Stomach (tissue), 19 donors: ENCODE results near the gene BEST1. TPM values are rescaled to one million over a fixed set of nuclear protein-coding genes. Genes with fewer than 3 reads are reported as not detected.

Source experiments
- DNase-seq, 2 donors: peaks; one replicate each; pipeline versions ENCODE4 v3.0.0 to v3.0.0-alpha.2; 2013 to 2019
- H3K27ac ChIP-seq, 5 donors: fragments of 200-600 bp in 4 of 5; sonication (generic) in 4 of 5; one replicate each; pipeline ENCODE4 v1.5.1; 2013 to 2019; ENCODE audit warnings: mild to moderate bottlenecking in 1 of 5, moderate library complexity in 1 of 5
- H3K27me3 ChIP-seq, 3 donors: fragments of 200-600 bp; sonication (generic); one replicate each; pipeline ENCODE4 v1.5.1; 2017 to 2019; ENCODE audit warnings: mixed run types in 1 of 3
- H3K36me3 ChIP-seq, 4 donors: fragments of 200-600 bp; sonication (generic); 1 replicate in 3 of 4; 2 replicates in 1 of 4; pipeline ENCODE4 v1.5.1; 2016 to 2019
- H3K4me1 ChIP-seq, 4 donors: fragments of 200-600 bp; sonication (generic); one replicate each; pipeline ENCODE4 v1.5.1; 2016 to 2019
- H3K4me3 ChIP-seq, 4 donors: fragments of 200-600 bp; sonication (generic) in 3 of 4; one replicate each; pipeline ENCODE4 v1.5.1; 2016 to 2019; ENCODE audit warnings: mild to moderate bottlenecking in 1 of 4
- H3K9me3 ChIP-seq, 4 donors: fragments of 200-600 bp; sonication (generic); one replicate each; pipeline ENCODE4 v1.5.1; 2016 to 2019
- EP300 ChIP-seq: sonication (generic); formaldehyde crosslinking; IDR thresholded peaks from one replicate; pipeline ENCODE4 v1.6.1; 2017; ENCODE audit warnings: antibody characterized with exemption
- POLR2A ChIP-seq, 4 donors: fragments of 450-650 bp; IDR thresholded peaks; one replicate each; pipeline ENCODE4 v1.6.1; 2016; ENCODE audit warnings: antibody characterized with exemption in 4 of 4, control low read depth in 2 of 4, mild to moderate bottlenecking in 1 of 4, moderate library complexity in 1 of 4
- POLR2AphosphoS5 ChIP-seq, 3 donors: sonication (generic); formaldehyde crosslinking; IDR thresholded peaks; one replicate each; pipeline ENCODE4 v1.6.1; 2016; ENCODE audit warnings: antibody characterized with exemption in 3 of 3
- WGBS, 5 donors: extraction: QIAGEN DNeasy Blood & Tissue Kit in 3 of 5; methylation state at CpG; one replicate each; pipeline versions ENCODE4 v1.1.5 to v1.1.7; 2013 to 2018; 5-methylcytosine and 5-hydroxymethylcytosine counted together
- intact Hi-C: fragments of 100-400 bp; cut with DNase I; formaldehyde crosslinking; loops from one replicate; pipeline ENCODE4 v1.15.1; 2023; ENCODE audit warnings: low total_unique reads
- long read RNA-seq, 10 donors: transcript quantifications; one replicate each; lab custom pipeline, GENCODE V29; 2026
- polyA plus RNA-seq, 3 donors: library from polyadenylated mRNA; stranded (reverse); fragments of 200-250 nt; gene quantifications; one replicate each; pipeline ENCODE4 v1.2.3, GENCODE V29; 2013
- total RNA-seq, 5 donors: library from RNA; depleted of rRNA; stranded (reverse); fragments of >200 nt; gene quantifications; one replicate each; pipeline versions ENCODE4 v1.1.0 to v1.2.3, GENCODE V29; 2014 to 2016
- TF ChIP-seq, protein P1 (sequence below), 7 experiments: fragments of 450-650 bp in 4 of 7; fragments of 200-600 bp in 3 of 7; sonication (generic) in 3 of 7; IDR thresholded peaks; one replicate each; pipeline ENCODE4 v1.5.1; 2016 to 2019; ENCODE audit warnings: antibody characterized with exemption in 7 of 7, control low read depth in 2 of 7, mild to moderate bottlenecking in 1 of 7
- donor health status: healthy with polysubstance abuse.
- donor health status: Bipolar disorder and iron deficiency.
- donor health status: healthy.

BEST1 gene
- total RNA-seq = 10 to 100 TPM in 2 of 5 donors, 1 to 10 TPM in 2, not detected in 1; 1.2 to 27.4 (median 6.6) TPM
- polyA plus RNA-seq = 1 to 10 TPM; 3.4 to 3.8 (median 3.7) TPM
- long read RNA-seq, donor 1, partial matches to known transcripts = 342 of 1,872 reads
- long read RNA-seq, donor 1, other reads (novel, unspliced or antisense) = 1,530 of 1,872 reads
- long read RNA-seq, donor 2, partial matches to known transcripts = 3,222 of 3,256 reads
- long read RNA-seq, donor 2, other reads (novel, unspliced or antisense) = 34 of 3,256 reads
- long read RNA-seq, donor 3, partial matches to known transcripts = 235 of 1,227 reads
- long read RNA-seq, donor 3, other reads (novel, unspliced or antisense) = 992 of 1,227 reads
- long read RNA-seq, donor 4, partial matches to known transcripts = 37 of 284 reads
- long read RNA-seq, donor 4, other reads (novel, unspliced or antisense) = 247 of 284 reads
- long read RNA-seq, donor 5, partial matches to known transcripts = 289 of 2,062 reads
- long read RNA-seq, donor 5, other reads (novel, unspliced or antisense) = 1,773 of 2,062 reads
- long read RNA-seq, donor 6, partial matches to known transcripts = 6,467 of 6,550 reads
- long read RNA-seq, donor 6, other reads (novel, unspliced or antisense) = 83 of 6,550 reads
- long read RNA-seq, donor 7, partial matches to known transcripts = 2,323 of 2,380 reads
- long read RNA-seq, donor 7, other reads (novel, unspliced or antisense) = 57 of 2,380 reads
- long read RNA-seq, donor 8, partial matches to known transcripts = 2,250 of 2,313 reads
- long read RNA-seq, donor 8, other reads (novel, unspliced or antisense) = 63 of 2,313 reads
- long read RNA-seq, donor 9, partial matches to known transcripts = 2,059 of 2,094 reads
- long read RNA-seq, donor 9, other reads (novel, unspliced or antisense) = 35 of 2,094 reads
- long read RNA-seq, donor 10, partial matches to known transcripts = 148 of 1,370 reads
- long read RNA-seq, donor 10, other reads (novel, unspliced or antisense) = 1,222 of 1,370 reads

DNA sequence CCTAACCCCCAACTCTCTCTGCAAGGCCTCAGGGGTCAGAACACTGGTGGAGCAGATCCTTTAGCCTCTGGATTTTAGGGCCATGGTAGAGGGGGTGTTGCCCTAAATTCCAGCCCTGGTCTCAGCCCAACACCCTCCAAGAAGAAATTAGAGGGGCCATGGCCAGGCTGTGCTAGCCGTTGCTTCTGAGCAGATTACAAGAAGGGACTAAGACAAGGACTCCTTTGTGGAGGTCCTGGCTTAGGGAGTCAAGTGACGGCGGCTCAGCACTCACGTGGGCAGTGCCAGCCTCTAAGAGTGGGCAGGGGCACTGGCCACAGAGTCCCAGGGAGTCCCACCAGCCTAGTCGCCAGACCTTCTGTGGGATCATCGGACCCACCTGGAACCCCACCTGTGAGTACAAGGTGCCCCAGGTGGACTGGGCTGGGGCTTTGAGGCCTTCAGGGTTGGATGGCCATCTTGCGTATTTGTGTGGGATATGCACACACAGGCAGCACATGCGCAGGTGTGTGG lies at the start of gene BEST1:
Gene BEST1, plus strand, starts transcription at position 317 of the 513 bp plus-strand sequence. CDS start 1,456 bp downstream, outside the sequence.
- no peak within 1 kb of the TSS for H3K4me3 ChIP-seq
- no peak for DNase-seq
- peaks cover 11 to 37% (median 22%) of the 10 kb centered on the region in 4 donors for H3K4me1 ChIP-seq
- TF ChIP-seq POLR2A (IDR thresholded peaks at IDR 0.05) (no peak), EP300 (no peak), POLR2AphosphoS5 (IDR thresholded peaks at IDR 0.05) (no peak)
- TF ChIP-seq, protein P1, sequence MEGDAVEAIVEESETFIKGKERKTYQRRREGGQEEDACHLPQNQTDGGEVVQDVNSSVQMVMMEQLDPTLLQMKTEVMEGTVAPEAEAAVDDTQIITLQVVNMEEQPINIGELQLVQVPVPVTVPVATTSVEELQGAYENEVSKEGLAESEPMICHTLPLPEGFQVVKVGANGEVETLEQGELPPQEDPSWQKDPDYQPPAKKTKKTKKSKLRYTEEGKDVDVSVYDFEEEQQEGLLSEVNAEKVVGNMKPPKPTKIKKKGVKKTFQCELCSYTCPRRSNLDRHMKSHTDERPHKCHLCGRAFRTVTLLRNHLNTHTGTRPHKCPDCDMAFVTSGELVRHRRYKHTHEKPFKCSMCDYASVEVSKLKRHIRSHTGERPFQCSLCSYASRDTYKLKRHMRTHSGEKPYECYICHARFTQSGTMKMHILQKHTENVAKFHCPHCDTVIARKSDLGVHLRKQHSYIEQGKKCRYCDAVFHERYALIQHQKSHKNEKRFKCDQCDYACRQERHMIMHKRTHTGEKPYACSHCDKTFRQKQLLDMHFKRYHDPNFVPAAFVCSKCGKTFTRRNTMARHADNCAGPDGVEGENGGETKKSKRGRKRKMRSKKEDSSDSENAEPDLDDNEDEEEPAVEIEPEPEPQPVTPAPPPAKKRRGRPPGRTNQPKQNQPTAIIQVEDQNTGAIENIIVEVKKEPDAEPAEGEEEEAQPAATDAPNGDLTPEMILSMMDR (IDR thresholded peaks at IDR 0.05) = no peak
- H3K9me3 ChIP-seq = no peaks in the 10 kb centered on the region
- H3K36me3 ChIP-seq = no peaks in the 10 kb centered on the region
- 83 to 92% (median 86%) methylated on average over 8 of the region's 8 CpGs for WGBS, 5 donors
- intact Hi-C loops = loop anchor here (10.0 kb wide), 2 partner anchors 115 to 135 kb away; partner anchors contain the start of gene FADS1
- H3K27ac ChIP-seq = peak within 1 kb of the TSS in 4 of 5 donors; percentile 20 to 61 (median 56)
- peaks cover 0 to 9% (median 5%) of the 10 kb centered on the region in 3 donors for H3K27me3 ChIP-seq

DNA sequence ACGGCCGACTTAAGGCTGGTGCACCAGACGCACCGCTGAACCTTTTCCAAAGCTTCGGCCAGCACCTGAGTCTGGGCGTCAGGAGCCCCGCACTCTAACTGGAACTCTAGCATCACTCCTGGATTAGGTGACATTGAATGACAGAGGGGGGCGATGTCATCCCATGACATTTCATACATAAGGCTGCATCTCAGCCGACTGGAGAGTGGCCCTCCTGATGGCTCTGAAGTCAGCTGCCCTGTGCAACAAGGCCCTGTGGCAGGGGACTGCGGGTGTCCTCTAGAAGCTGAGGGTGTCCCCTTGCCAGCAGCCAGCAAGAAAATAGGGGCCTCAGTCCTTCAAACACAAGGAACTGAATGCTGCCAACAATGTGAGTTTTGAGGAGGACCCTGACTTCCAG lies 48.8 kb upstream of the BEST1 start:
- H3K9me3 ChIP-seq = no peaks in the 10 kb centered on the region
- 83 to 91% (median 90%) methylated on average over 5 to 10 of the region's 10 CpGs for WGBS, 5 donors
- H3K4me1 ChIP-seq = peaks cover 0 to 23% (median 12%) of the 10 kb centered on the region in 4 donors
- no peak for TF ChIP-seq EP300
- TF ChIP-seq POLR2AphosphoS5 (IDR thresholded peaks at IDR 0.05) = no peak
- TF ChIP-seq, protein P1 (IDR thresholded peaks at IDR 0.05) = no peak
- TF ChIP-seq POLR2A (IDR thresholded peaks at IDR 0.05) = no peak
- H3K27me3 ChIP-seq = no peaks in the 10 kb centered on the region
- H3K36me3 ChIP-seq = peaks cover 9 to 53% (median 46%) of the 10 kb centered on the region in 4 donors
- intact Hi-C loops = loop anchor here (5.0 kb wide), 2 partner anchors 46 to 181 kb away; no protein-coding TSS in a partner anchor
- no peak overlapping the region for H3K27ac ChIP-seq
- no peak for DNase-seq
- H3K4me3 ChIP-seq = no peak overlapping the region

DNA sequence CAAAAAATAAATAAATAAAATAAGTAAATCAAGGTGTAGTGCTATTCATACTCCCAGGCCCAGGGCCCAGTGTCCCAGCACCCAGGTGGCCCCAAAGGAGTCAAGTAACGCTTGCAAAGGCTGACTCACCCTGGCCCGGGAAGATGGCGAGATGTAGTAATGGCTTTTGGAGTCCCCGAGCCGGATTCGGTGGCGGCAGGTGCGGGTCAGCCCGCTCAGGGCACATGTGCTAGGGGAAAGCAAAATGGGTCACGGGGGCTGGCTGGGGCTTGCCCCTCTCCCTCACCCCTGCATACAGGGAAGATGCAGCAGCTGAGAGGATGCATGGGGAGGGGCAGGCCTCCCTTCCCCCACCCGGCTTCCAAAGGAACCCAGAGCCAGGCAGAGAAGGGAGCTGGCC lies 47.8 kb upstream of the BEST1 start:
- Histone ChIP-seq H3K4me1 (peaks cover 0 to 23% (median 12%) of the 10 kb centered on the region in 4 donors), H3K27me3 (no peaks in the 10 kb centered on the region), H3K36me3 (peaks cover 10 to 63% (median 52%) of the 10 kb centered on the region in 4 donors), H3K27ac (no peak overlapping the region), H3K4me3 (no peak overlapping the region), H3K9me3 (no peaks in the 10 kb centered on the region)
- no peak for DNase-seq
- intact Hi-C loops = loop anchor here (5.0 kb wide), 2 partner anchors 45 to 180 kb away; no protein-coding TSS in a partner anchor
- WGBS, 5 donors = 84 to 94% (median 91%) methylated on average over 10 to 11 of the region's 11 CpGs
- no peak for TF ChIP-seq POLR2AphosphoS5 (IDR thresholded peaks at IDR 0.05)
- no peak for TF ChIP-seq POLR2A (IDR thresholded peaks at IDR 0.05)
- TF ChIP-seq, protein P1 (IDR thresholded peaks at IDR 0.05) = no peak
- TF ChIP-seq EP300 = no peak
